GM18511 (cell line): ENCODE data around the gene TJP1.
"Not testable (repeated sequence)": the region's sequence is repeated elsewhere in the genome, so short reads cannot be mapped to it uniquely, and the experiment has no call there.

Experiments
- ATAC-seq: cut with Tn5 transposase; IDR thresholded peaks from one replicate; pipeline ENCODE4 v1.9.1; 2021; ENCODE audit warnings: mild to moderate bottlenecking, moderate library complexity; ENCODE audit not compliant: unreplicated experiment

TJP1 gene

GRCh38 chr15:29670266-29670665 lies 152.0 kb downstream of the TJP1 start:
- ATAC-seq: no peak

- ATAC-seq: no peak
Measured at GRCh38 chr15:29669823-29670222, 152.4 kb downstream of the TJP1 start.

GRCh38 chr15:29668120-29668602 lies 154.1 kb downstream of the TJP1 start:
- no peak for ATAC-seq

GRCh38 chr15:29666241-29666640 lies 156.0 kb downstream of the TJP1 start:
- ATAC-seq: no peak

- ATAC-seq: no peak
Measured at GRCh38 chr15:29665444-29666003, 156.7 kb downstream of the TJP1 start.

GRCh38 chr15:29664406-29664805 lies 157.9 kb downstream of the TJP1 start:
- ATAC-seq: no peak

- ATAC-seq: not testable (repeated sequence)
Measured at GRCh38 chr15:29657476-29657817, 164.8 kb downstream of the TJP1 start.

GRCh38 chr15:29656636-29657475 lies 165.4 kb downstream of the TJP1 start:
- ATAC-seq: no peak

GRCh38 chr15:29652595-29652994 lies 169.7 kb downstream of the TJP1 start:
- no peak for ATAC-seq

GRCh38 chr15:29651476-29652233 lies 170.6 kb downstream of the TJP1 start:
- no peak for ATAC-seq
